Astrocyte (in vitro differentiated cells and primary cell): Measurements from ENCODE around the gene SLCO3A1. TPM values are rescaled to one million over a fixed set of nuclear protein-coding genes. Genes with fewer than 3 reads are reported as not detected.

ENCODE experiments used
- DNase-seq: peaks from one replicate; pipeline ENCODE4 v3.0.0-alpha.2; 2010; ENCODE audit warnings: low read depth
- FAIRE-seq: peaks from 2 replicates; lab custom pipeline; 2011; peaks lifted over from hg19 to GRCh38; lab: Jason Lieb, UNC
- H2AFZ ChIP-seq: 2 replicates; pipeline ENCODE4 v1.6.0; 2012; ENCODE audit warnings: low read depth, low read length, inconsistent platforms
- H3K27ac ChIP-seq: 2 replicates; pipeline ENCODE4 v1.5.1; 2011; ENCODE audit warnings: low read depth, low read length, inconsistent platforms
- H3K27me3 ChIP-seq: 2 replicates; pipeline ENCODE4 v1.6.0; 2011; ENCODE audit warnings: low read length, inconsistent platforms; ENCODE audit not compliant: insufficient read depth
- H3K36me3 ChIP-seq: 2 replicates; pipeline ENCODE4 v1.5.1; 2011; ENCODE audit warnings: low read length, inconsistent platforms; ENCODE audit not compliant: insufficient read depth
- H3K4me1 ChIP-seq: 2 replicates; pipeline ENCODE4 v1.5.1; 2011; ENCODE audit warnings: low read length, inconsistent platforms; ENCODE audit not compliant: insufficient read depth
- H3K4me2 ChIP-seq: 2 replicates; pipeline ENCODE4 v1.6.0; 2012; ENCODE audit warnings: low read length, inconsistent platforms
- H3K4me3 ChIP-seq: 2 replicates; pipeline ENCODE4 v1.5.1; 2011; ENCODE audit warnings: low read depth, mild to moderate bottlenecking, low read length, inconsistent platforms; ENCODE audit not compliant: insufficient read depth
- H3K79me2 ChIP-seq: 2 replicates; pipeline ENCODE4 v1.6.0; 2012; ENCODE audit warnings: mild to moderate bottlenecking, low read length, inconsistent platforms; ENCODE audit not compliant: insufficient read depth
- H3K9ac ChIP-seq: 2 replicates; pipeline ENCODE4 v1.6.0; 2012; ENCODE audit warnings: mild to moderate bottlenecking, low read length, inconsistent platforms
- H3K9me3 ChIP-seq: 2 replicates; pipeline ENCODE4 v1.5.1; 2012; ENCODE audit warnings: low read depth, mild to moderate bottlenecking, low read length, inconsistent platforms; ENCODE audit not compliant: insufficient read depth
- H4K20me1 ChIP-seq: 2 replicates; pipeline ENCODE4 v1.6.0; 2012; ENCODE audit warnings: low read length, inconsistent platforms; ENCODE audit not compliant: insufficient read depth
- H3K27ac Mint-ChIP-seq: one replicate; pipeline ENCODE4 v1.8.0; 2021; ENCODE audit warnings: mild to moderate bottlenecking, mixed read lengths; ENCODE audit not compliant: unreplicated experiment
- H3K27me3 Mint-ChIP-seq: one replicate; pipeline ENCODE4 v1.8.0; 2021; ENCODE audit warnings: low read depth, mixed read lengths; ENCODE audit not compliant: unreplicated experiment
- H3K36me3 Mint-ChIP-seq: one replicate; pipeline ENCODE4 v1.8.0; 2021; ENCODE audit warnings: low read depth, mixed read lengths; ENCODE audit not compliant: unreplicated experiment
- H3K4me1 Mint-ChIP-seq: one replicate; pipeline ENCODE4 v1.8.0; 2021; ENCODE audit warnings: low read depth, mixed read lengths; ENCODE audit not compliant: unreplicated experiment
- H3K4me3 Mint-ChIP-seq: one replicate; pipeline ENCODE4 v1.8.0; 2021; ENCODE audit warnings: mild to moderate bottlenecking, moderate library complexity, mixed read lengths; ENCODE audit not compliant: unreplicated experiment
- H3K9me3 Mint-ChIP-seq: one replicate; pipeline ENCODE4 v1.8.0; 2021; ENCODE audit warnings: mild to moderate bottlenecking, mixed read lengths; ENCODE audit not compliant: unreplicated experiment
- CTCF ChIP-seq: IDR thresholded peaks from 2 replicates; pipeline ENCODE4 v1.5.1; 2011; ENCODE audit warnings: low read depth, mild to moderate bottlenecking, inconsistent platforms, low read length, moderate library complexity; ENCODE audit not compliant: insufficient read depth
- EZH2 ChIP-seq: IDR thresholded peaks from 2 replicates; pipeline ENCODE4 v1.6.1; 2012; ENCODE audit warnings: mild to moderate bottlenecking, low read length, inconsistent platforms; ENCODE audit not compliant: insufficient read depth
- total RNA-seq: library from RNA; stranded (reverse); gene quantifications from 2 replicates; pipeline ENCODE4 v1.2.1, GENCODE V29; 2021

Gene SLCO3A1
- total RNA-seq, 1 donor from 2014 or later: 9.4 TPM

- TF ChIP-seq CTCF (no peak), EZH2 (no peak)
- Histone ChIP-seq H3K27me3 (no peaks in the 10 kb centered on the region), H3K36me3 (no peaks in the 10 kb centered on the region), H3K4me3 (no peak overlapping the region), H3K9ac (no peak overlapping the region), H3K27ac (no peak overlapping the region), H4K20me1 (no peaks in the 10 kb centered on the region), H3K4me2 (no peak overlapping the region), H2AFZ (no peak overlapping the region), H3K9me3 (no peaks in the 10 kb centered on the region), H3K79me2 (no peaks in the 10 kb centered on the region), H3K4me1 (peaks cover 13% of the 10 kb centered on the region)
- Mint-ChIP-seq H3K4me1 (peaks cover 40% of the 10 kb centered on the region), H3K27ac (peak overlapping the region; percentile 59), H3K4me3 (no peak overlapping the region), H3K9me3 (peaks cover 5% of the 10 kb centered on the region), H3K27me3 (no peaks in the 10 kb centered on the region), H3K36me3 (no peaks in the 10 kb centered on the region)
- DNase-seq (no peak), FAIRE-seq (no peak)
These were observed 313.4 kb downstream of the SLCO3A1 start for GRCh38 chr15:92166751-92167405.

GRCh38 chr15:92167451-92167850, 313.9 kb downstream of the SLCO3A1 start:
- DNase-seq (no peak), FAIRE-seq (no peak)
- no peak for TF ChIP-seq EZH2
- TF ChIP-seq CTCF: no peak
- Histone ChIP-seq H3K4me2 (no peak overlapping the region), H3K79me2 (no peaks in the 10 kb centered on the region), H3K27ac (no peak overlapping the region), H3K9me3 (no peaks in the 10 kb centered on the region), H3K9ac (no peak overlapping the region), H3K4me1 (peaks cover 13% of the 10 kb centered on the region), H3K27me3 (no peaks in the 10 kb centered on the region), H4K20me1 (no peaks in the 10 kb centered on the region), H2AFZ (no peak overlapping the region), H3K36me3 (no peaks in the 10 kb centered on the region), H3K4me3 (no peak overlapping the region)
- Mint-ChIP-seq H3K9me3 (peaks cover 7% of the 10 kb centered on the region), H3K4me3 (no peak overlapping the region), H3K27ac (no peak overlapping the region), H3K36me3 (no peaks in the 10 kb centered on the region), H3K4me1 (peaks cover 40% of the 10 kb centered on the region), H3K27me3 (no peaks in the 10 kb centered on the region)

GRCh38 chr15:92168066-92168683, 314.7 kb downstream of the SLCO3A1 start:
- H3K9ac ChIP-seq: no peak overlapping the region
- Mint-ChIP-seq H3K4me1 (peaks cover 37% of the 10 kb centered on the region), H3K27me3 (peaks cover 2% of the 10 kb centered on the region), H3K9me3 (peaks cover 7% of the 10 kb centered on the region), H3K36me3 (no peaks in the 10 kb centered on the region), H3K4me3 (no peak overlapping the region), H3K27ac (no peak overlapping the region)
- DNase-seq: no peak
- H3K27ac ChIP-seq: no peak overlapping the region
- H3K27me3 ChIP-seq: no peaks in the 10 kb centered on the region
- no peak for FAIRE-seq
- peaks cover 13% of the 10 kb centered on the region for H3K4me1 ChIP-seq
- H2AFZ ChIP-seq: no peak overlapping the region
- H3K4me3 ChIP-seq: no peak overlapping the region
- no peaks in the 10 kb centered on the region for H4K20me1 ChIP-seq
- no peak overlapping the region for H3K4me2 ChIP-seq
- H3K36me3 ChIP-seq: no peaks in the 10 kb centered on the region
- H3K79me2 ChIP-seq: no peaks in the 10 kb centered on the region
- no peaks in the 10 kb centered on the region for H3K9me3 ChIP-seq
- no peak for TF ChIP-seq EZH2
- TF ChIP-seq CTCF: no peak
